Calu3 (cell line): Measurements from ENCODE around the gene KIZ. TPM values are rescaled to one million over a fixed set of nuclear protein-coding genes. Genes with fewer than 3 reads are reported as not detected.

ENCODE experiments used
- BruUV-seq: library from RNA; stranded (reverse); fragments of 400-500 nt; replicated peaks from 2 replicates; lab custom pipeline; 2021; lab: Mats Ljungman, UMichigan
- CTCF ChIA-PET: fragments of 300-600 bp; sonication (Branson Sonifier 250); formaldehyde crosslinking; loops from one replicate; lab custom pipeline; 2022; ENCODE audit warnings: antibody characterized with exemption; lab: Charles Lee
- DNase-seq: peaks from one replicate; pipeline ENCODE4 v3.0.0; 2022
- H3K27ac Mint-ChIP-seq: one replicate; pipeline ENCODE4 v1.8.0; 2022; ENCODE audit warnings: mixed read lengths; ENCODE audit not compliant: unreplicated experiment
- H3K27me3 Mint-ChIP-seq: one replicate; pipeline ENCODE4 v1.8.0; 2022; ENCODE audit warnings: mixed read lengths; ENCODE audit not compliant: unreplicated experiment
- H3K36me3 Mint-ChIP-seq: one replicate; pipeline ENCODE4 v1.8.0; 2022; ENCODE audit warnings: mild to moderate bottlenecking, moderate library complexity, mixed read lengths; ENCODE audit not compliant: insufficient read depth, unreplicated experiment
- H3K4me1 Mint-ChIP-seq: one replicate; pipeline ENCODE4 v1.8.0; 2022; ENCODE audit warnings: mild to moderate bottlenecking, low read depth, mixed read lengths; ENCODE audit not compliant: unreplicated experiment
- H3K4me3 Mint-ChIP-seq: one replicate; pipeline ENCODE4 v1.8.0; 2022; ENCODE audit warnings: mild to moderate bottlenecking, low read depth, moderate library complexity, mixed read lengths; ENCODE audit not compliant: unreplicated experiment
- H3K9me3 Mint-ChIP-seq: one replicate; pipeline ENCODE4 v1.8.0; 2022; ENCODE audit warnings: low read depth, mixed read lengths; ENCODE audit not compliant: unreplicated experiment
- intact Hi-C: fragments of 100-400 bp; cut with micrococcal nuclease; formaldehyde crosslinking; loops from one replicate; pipeline ENCODE4 v1.10.0; 2022; ENCODE audit not compliant: unreplicated experiment
- total RNA-seq: library from RNA; stranded (reverse); gene quantifications from 2 replicates; pipeline ENCODE4 v1.2.3, GENCODE V29; 2022
- TF ChIP-seq, protein P1 (sequence below): fragments of 200-600 bp; IDR thresholded peaks from one replicate; pipeline ENCODE4 v1.8.0; 2022; ENCODE audit warnings: antibody characterized with exemption; ENCODE audit not compliant: unreplicated experiment

Gene KIZ
- total RNA-seq, 1 experiment from 2014 or later: 3.3 TPM

- no peaks in the 10 kb centered on the region for H3K36me3 Mint-ChIP-seq
- no peaks in the 10 kb centered on the region for H3K27me3 Mint-ChIP-seq
- no TSS peak for BruUV-seq
- H3K9me3 Mint-ChIP-seq: no peaks in the 10 kb centered on the region
- no peaks in the 10 kb centered on the region for H3K4me1 Mint-ChIP-seq
- no peak for DNase-seq
- CTCF ChIA-PET: no interaction called here
- no peak overlapping the region for H3K27ac Mint-ChIP-seq
- TF ChIP-seq, protein P1, sequence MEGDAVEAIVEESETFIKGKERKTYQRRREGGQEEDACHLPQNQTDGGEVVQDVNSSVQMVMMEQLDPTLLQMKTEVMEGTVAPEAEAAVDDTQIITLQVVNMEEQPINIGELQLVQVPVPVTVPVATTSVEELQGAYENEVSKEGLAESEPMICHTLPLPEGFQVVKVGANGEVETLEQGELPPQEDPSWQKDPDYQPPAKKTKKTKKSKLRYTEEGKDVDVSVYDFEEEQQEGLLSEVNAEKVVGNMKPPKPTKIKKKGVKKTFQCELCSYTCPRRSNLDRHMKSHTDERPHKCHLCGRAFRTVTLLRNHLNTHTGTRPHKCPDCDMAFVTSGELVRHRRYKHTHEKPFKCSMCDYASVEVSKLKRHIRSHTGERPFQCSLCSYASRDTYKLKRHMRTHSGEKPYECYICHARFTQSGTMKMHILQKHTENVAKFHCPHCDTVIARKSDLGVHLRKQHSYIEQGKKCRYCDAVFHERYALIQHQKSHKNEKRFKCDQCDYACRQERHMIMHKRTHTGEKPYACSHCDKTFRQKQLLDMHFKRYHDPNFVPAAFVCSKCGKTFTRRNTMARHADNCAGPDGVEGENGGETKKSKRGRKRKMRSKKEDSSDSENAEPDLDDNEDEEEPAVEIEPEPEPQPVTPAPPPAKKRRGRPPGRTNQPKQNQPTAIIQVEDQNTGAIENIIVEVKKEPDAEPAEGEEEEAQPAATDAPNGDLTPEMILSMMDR: no peak
- no peak overlapping the region for H3K4me3 Mint-ChIP-seq
- intact Hi-C loops: no loop called here
Observed at GRCh38 chr20:21139881-21140566, 14.1 kb downstream of the KIZ start.

- no peak for DNase-seq
- H3K4me3 Mint-ChIP-seq: no peak overlapping the region
- H3K27ac Mint-ChIP-seq: no peak overlapping the region
- CTCF ChIA-PET: no interaction called here
- H3K27me3 Mint-ChIP-seq: no peaks in the 10 kb centered on the region
- TF ChIP-seq, protein P1: no peak
- no peaks in the 10 kb centered on the region for H3K4me1 Mint-ChIP-seq
- intact Hi-C loops: no loop called here
- no peaks in the 10 kb centered on the region for H3K9me3 Mint-ChIP-seq
- no TSS peak for BruUV-seq
- H3K36me3 Mint-ChIP-seq: no peaks in the 10 kb centered on the region
Observed at GRCh38 chr20:21141825-21142224, 15.9 kb downstream of the KIZ start.

DNA sequence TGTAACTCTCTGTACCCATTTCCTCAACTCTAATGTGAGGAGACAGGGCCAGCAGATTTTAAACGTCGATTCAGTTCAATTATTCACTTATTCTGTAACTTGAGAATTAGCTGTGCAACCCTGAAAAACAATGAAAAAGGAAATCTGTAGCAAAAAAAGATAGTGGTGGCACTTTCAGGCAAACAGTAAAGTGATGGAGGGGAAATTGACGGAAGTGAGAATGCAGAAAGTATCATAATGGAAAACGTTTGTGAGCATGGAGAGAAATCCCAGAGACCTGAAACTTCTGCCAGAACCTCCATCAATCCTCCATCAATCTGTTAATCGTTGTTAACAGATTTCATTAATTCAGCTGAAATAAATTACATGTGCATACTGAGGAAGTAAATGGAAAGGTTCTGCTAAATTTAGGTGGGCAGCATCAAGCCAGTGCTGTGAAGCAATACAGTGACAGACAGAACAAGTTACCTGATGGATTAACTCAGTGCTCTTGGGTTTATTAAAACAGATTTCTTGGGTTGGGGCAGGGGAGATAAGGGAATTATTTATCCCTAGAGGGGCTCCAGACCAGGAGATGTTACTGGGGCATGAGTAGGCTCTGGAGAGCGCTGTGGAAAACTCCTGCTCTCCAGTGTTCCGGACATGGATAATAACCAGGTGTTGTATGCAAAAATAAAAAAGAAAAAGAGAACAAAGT, 17.5 kb downstream of the KIZ start:
- TF ChIP-seq, protein P1: no peak
- no TSS peak for BruUV-seq
- Mint-ChIP-seq H3K36me3 (no peaks in the 10 kb centered on the region), H3K27me3 (no peaks in the 10 kb centered on the region), H3K4me1 (no peaks in the 10 kb centered on the region), H3K27ac (no peak overlapping the region), H3K9me3 (no peaks in the 10 kb centered on the region), H3K4me3 (no peak overlapping the region)
- intact Hi-C loops: no loop called here
- CTCF ChIA-PET: no interaction called here
- DNase-seq: no peak

- Mint-ChIP-seq H3K36me3 (no peaks in the 10 kb centered on the region), H3K9me3 (no peaks in the 10 kb centered on the region), H3K27me3 (no peaks in the 10 kb centered on the region), H3K4me1 (no peaks in the 10 kb centered on the region), H3K27ac (no peak overlapping the region), H3K4me3 (no peak overlapping the region)
- TF ChIP-seq, protein P1: no peak
- CTCF ChIA-PET: no interaction called here
- no peak for DNase-seq
- intact Hi-C loops: no loop called here
- no TSS peak for BruUV-seq
Observed at GRCh38 chr20:21145424-21145823, 19.5 kb downstream of the KIZ start.
